DMS53 treated with DMSO at 0.1 percent for 48 hours (cell line): Measurements from ENCODE around the gene DTNBP1.

Experiments
- DNase-seq: peaks from one replicate; lab custom pipeline; 2025; ENCODE audit not compliant: unreplicated experiment; lab: John Stamatoyannopoulos, UW

The DTNBP1 gene, protein sequence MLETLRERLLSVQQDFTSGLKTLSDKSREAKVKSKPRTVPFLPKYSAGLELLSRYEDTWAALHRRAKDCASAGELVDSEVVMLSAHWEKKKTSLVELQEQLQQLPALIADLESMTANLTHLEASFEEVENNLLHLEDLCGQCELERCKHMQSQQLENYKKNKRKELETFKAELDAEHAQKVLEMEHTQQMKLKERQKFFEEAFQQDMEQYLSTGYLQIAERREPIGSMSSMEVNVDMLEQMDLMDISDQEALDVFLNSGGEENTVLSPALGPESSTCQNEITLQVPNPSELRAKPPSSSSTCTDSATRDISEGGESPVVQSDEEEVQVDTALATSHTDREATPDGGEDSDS

DNA sequence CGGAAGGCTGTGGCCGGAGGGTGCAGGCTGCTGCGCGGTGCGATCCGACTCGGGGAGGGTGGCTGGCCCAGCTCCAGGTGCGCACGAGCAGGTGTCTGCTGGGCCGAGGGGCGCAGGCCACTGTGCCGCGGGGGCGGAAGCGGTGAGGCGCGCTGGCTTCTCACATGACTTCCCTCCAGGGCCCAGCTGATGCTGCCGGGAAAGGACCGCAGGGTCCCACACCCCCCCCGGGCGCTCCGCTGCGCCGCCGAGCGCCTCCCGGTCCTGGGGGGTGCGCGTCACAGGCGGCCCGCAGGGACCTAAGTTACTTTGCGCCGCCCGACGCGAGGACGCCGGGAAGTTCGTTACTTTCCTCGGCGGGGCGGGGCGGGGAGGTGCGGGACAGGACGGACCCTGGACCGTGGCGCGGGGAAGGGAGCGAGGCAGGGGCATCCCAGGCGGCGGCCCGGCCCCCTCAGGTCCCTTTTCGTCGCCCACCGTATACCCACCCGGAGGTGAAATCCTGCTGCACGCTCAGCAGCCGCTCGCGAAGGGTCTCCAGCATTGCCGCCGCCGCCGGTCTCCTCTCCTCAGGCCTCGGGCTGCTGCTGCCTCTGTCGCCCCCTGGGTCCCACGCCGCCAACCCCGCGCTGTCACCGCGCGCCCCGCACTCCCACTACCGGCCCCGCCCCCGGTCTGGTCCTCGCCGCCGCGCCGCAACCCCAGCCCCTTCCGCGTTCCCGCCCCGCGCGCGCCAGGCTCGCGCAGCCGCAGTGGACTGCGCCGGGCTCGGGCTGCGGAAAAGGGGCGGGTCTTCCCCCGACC lies at the start of gene DTNBP1:
Gene DTNBP1 (minus strand): TSS at position 703 of the 804 bp plus-strand sequence. CDS start 159 bp downstream, at position 544.
- peak; percentile 74 for DNase-seq

DNA sequence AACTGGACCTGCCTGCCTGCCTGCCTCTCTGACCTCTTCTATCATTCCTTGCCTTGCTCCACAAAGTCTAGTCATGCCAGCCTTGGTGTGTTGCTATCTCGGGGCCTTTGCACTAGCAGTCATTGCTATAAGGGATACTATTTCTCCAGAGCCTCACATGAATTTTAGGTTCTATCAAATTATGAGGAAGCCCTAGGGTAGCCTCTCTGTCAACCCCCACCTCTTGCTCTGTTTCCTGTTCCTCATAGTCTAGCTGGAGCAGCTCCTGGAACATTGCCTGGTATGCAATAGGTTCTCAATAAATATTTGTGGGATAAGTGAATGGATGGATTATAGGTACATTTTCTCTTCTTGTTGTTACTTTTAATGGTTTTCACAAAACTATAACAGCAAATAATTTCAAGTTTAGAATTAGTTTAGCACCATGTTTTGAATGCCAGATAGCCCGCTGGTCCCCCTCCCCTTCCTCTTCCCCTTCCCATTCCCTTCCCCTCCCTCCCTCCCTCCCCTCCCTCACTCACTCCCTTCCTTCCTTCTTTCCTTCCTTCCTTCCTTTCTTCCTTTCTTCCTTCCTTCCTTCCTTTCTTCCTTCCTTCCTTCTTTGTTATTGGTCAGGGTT lies 46.9 kb upstream of the DTNBP1 start:
- DNase-seq = no peak

DNA sequence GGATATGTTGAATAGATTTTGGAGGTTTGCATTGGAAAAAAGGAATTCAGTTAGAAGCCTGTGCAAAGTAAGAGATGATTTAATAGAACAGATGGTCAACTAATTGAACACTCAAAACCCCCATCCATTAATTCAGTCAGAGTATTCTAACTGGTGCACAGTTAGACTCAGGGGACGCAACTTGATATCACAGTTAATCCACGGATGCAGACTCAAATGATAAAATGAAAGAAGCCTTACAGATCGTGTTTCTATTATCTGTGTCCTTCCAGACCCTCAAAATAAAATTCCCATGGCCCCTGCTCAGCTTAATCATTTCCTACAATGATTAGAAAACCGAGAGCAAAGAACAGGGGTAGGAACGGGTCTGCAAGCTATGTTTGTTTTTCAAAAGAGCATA lies 45.4 kb upstream of the DTNBP1 start:
- DNase-seq = no peak

DNA sequence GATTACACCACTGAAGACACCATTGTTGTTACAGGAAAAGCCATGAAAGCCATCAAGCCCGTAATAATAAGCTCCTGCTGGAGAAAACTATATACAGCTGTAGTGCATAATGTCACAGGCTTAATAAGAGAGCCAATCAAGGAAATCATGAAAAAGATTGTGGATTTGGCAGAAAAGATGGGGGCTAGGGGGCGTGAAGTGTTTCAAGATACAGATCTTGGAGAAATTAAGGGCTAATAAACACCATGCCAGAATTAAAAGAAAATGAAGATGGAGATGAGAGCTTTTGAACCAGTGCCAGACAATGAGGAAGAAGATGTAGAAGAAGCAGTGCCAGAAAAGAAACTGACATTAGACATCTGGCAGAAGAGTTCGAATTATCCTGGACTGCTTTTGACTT lies 43.2 kb upstream of the DTNBP1 start:
- no peak for DNase-seq

DNA sequence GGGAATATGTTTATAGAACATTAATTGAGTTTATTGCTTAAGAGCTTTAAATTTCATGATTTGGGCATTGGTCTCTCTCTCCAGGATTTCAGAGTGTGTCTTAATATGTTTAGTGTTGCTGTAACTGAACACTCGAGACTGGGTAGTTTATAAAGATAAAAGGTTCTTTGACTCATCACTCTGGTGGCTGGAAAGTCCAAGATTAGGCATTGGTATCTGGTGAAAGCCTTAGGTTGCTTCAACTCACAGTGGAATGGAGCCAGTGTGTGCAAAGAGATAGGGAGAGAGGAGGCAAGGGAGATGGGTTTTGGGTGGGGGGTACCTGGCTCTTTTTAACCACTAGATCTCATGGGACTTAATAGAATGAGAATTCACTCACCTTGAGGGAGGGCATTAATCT lies 35.6 kb upstream of the DTNBP1 start:
- DNase-seq = no peak

DNA sequence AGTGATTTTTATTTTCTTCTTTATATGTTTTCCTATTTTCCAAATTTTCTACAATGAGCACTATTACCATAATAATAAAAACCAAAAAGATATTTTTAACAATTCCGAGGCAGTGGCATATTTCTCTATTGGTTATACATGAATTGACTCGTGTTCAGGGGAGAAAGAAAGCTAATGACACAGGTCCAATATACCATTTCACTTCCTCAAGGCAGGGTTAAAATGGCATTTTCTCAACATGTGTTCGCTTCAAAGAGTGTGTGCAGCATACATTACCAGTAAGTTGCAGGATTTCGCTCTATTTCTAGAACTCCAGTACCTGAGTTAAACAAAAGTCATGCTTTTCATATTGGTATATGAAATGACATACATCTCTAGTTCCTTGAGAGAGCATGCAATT lies 35.1 kb upstream of the DTNBP1 start:
- DNase-seq = no peak

DNA sequence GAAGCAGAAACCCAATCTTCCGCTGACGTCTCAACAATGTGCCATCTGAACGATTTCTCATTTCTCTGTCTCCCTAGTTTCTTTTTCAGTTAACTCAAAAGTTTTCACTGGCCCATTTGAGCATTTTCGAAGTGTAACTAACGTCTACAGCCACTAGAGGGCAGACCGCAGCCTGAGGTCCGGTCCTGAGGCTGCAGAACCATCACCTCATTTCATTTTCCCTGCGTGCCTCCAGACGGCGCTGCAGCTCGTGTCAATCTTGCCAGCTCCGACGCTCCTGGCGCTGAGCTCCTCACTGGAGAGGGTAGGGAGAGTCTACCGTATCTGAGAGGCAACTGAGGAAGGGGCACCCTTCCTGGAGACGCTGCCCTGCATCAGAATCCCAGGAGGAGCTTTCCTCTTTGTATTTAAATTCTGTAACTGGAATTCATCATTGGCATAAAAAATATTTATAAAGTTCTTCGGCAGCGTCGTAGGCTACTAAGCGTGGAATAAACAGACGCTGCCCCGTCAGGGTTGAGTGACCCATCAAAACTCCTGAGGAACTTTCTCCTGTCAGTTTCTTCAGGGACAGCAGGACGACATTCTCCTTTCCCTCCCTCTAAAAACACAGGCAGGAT lies 28.5 kb upstream of the DTNBP1 start:
- DNase-seq = peak; percentile 82

DNA sequence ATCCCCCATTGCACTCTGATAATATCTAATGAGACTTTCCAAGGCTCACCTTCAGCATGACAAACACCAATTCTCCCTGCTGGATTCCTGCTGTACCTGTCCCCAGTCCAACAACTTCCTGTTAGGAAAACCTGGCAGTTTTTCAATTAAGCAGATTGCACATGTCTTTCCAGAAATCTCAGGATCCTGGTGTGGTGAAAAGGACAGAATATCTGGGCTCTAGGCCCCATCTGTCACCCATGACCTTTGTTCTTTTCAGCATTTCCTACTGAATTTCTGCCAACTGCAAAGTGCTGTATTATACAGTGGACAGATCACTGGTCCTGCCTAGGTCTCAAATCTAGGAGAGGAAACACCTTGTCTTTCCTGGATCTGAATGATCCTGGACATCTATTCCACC lies 27.7 kb upstream of the DTNBP1 start:
- no peak for DNase-seq

DNA sequence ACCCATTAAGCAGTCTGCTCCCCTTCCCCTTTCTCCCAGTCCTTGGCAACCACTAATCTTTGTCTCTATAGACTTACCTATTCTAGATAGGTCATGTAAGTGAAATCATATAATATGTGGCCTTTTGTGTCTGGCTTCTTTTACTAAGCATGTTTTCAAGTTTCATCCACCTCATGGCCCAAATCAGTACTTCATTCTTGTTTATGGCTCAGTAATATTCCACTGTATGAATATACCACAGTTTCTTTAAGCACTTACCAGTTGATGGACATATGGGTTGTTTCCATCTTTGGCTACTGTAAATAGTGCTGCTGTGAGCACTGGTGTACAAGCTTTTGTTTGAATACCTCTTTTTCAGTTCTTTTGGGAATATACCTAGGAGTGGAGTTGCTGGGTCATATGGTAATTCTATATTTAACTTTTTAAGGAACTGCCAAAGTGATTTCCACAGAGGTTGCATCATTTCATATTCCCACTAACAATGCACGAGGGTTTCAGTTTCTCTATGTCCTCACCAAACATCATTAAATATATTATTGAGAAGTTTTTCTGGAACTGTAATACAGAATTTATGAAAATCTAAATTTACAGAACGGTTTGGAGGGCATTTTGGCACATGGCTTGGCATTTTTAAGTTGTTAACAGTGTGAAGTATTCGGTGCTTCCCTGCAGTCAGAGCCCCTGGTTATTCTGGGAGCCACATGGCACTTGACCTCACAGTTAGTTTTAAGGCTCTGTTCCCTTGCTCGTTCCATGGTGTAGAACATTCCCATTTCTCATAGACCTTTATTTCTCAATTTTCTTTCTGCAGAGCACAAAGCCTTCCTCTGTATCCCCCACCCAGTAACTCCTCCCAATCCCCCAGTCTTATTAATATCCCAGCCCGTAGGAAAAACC lies 27.0 kb upstream of the DTNBP1 start:
- DNase-seq = no peak

DNA sequence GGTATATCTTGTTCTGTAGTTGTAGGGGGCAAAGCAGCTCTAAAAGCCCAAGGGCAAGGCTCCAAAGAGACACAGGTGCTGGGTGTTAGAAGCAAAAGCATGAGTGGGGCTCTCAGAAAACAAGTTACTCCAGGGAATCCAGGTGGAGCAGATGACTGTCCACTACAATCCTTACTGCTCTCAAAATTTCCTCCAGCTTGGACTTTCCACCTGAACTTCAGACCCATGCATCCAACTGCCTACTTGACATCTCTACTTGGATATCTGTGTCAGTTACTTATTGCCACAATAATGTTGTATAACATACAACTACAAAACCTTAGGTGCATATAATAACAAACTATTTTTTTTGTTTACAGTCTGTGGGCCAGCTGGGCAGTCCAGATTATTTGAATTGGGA lies 22.8 kb upstream of the DTNBP1 start:
- DNase-seq = no peak

DNA sequence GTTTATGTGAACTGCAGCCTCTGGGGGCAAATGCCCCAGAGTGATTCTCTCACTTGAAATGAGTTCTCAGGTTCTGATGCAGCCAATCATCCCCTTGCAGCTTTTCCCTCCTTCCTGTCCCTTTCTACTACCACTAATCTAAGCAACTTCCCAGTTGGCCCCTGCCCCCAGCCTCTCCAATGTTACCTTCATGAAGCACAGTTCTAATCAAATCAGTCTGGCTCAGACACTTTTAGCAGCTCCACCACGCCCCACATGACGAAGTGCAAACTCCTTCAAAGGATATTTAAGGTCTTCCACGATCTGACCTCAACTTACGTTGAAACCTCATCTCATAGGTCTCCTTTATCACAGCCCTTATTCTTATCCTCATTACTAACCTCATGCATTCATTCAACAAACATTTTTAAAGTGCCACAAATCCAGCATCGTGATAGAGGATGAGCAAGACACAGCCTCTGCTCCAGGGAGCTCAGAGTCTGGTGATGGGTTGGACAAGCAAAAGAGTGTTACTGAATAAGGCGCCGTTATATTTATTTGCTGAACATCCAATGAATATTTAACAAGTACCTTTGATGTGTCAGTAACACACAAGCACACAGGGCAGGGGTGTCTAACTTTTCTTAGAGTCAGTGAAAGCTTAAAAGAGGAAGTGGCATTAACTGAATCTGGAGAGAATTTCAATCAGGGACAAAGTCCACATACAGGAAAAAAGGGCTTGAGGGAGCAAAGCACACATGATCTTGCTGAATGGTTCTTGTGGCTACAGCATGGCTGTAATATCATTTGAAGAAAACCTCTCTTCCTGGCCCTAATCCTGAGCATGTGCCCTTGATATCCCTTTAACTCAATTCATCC lies 20.4 kb upstream of the DTNBP1 start:
- peak; percentile 23 for DNase-seq

DNA sequence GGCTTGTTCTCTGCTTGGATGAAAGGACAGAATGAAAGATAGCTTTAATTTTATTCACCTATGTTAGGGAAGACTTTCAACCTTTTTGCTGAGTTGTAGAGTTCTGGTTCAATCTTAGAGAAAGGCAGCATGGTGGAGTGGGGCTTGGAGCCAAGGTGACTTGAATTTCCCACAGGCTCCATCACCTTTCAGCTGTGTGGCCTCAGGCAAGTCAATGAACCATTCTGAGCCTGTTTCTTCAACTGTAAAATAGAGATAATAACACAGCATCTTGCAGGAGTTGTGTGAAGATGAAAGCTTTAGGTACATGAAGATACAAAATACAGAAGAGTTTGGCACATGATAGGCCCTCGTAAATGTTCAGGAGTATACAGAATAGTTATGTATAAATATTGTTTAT lies 19.1 kb upstream of the DTNBP1 start:
- DNase-seq = no peak

DNA sequence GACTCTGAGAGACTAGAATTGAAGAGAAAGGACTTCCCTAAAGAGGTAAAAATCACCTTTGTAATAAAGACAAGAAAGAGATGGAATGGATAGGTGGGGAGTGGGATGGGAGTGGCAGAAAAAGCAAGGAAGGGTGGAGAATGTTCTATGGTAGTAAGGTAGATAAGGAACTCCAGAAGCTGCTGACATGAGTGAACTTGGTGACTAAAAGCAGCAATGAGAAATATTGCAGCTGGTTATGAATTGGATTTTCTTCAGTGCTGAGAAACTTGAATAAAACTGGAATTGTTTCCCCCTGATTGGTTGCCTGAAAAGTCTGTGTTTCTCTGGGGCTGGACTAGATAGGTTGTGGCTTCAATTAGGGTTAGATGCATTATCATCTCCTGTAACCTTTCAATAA lies 15.7 kb upstream of the DTNBP1 start:
- DNase-seq = no peak

DNA sequence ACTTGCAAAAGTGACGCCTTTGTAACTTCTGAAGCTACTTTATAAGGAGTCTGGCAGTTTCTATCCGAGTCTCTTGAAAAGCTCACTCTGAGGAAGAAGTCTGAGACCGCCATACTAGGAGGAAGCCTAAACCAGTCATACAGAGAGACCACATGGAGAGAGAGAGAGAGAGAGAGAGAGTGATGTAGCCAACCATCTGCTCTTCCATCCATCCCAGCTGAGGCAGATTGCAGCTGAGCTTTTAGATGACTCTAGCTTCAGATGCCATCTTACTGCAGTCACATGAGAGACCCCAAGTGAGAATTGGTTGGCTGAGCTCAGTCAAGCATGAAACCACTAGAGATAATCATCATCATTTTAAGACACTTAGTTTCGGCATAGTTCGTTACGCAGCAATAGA lies 15.0 kb upstream of the DTNBP1 start:
- DNase-seq = no peak

DNA sequence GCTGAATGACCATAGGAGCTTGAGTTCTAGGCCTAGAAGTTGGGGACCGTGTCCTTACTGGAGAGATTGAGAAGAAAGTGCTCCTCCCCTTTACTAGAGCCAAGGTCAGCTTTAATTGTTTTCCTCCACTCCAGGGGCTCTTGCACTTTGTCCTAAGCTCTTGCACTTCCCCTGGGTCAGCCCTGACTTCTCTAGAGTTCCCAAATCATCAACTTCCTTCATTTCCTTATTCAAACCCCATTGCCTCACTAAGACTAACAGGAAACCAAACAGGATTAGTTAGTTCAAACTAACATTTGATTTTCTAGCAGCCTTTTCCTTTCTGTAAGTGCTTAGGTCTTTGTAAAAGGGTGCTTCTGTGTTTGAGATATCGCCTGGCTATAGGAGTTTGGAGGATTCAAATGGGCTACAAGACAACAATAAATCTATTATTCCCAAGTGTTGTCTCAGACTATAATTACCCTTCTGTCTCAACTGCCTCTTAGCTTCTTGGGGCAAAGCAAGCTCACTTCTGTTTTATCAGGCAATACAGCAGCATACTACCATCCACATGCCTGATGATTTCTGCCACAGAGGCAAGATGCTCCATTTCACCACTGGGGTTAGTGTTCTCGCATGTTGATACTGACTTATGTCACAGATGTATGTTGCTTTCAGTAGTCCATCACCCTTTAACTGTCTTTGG lies 12.8 kb upstream of the DTNBP1 start:
- no peak for DNase-seq

DNA sequence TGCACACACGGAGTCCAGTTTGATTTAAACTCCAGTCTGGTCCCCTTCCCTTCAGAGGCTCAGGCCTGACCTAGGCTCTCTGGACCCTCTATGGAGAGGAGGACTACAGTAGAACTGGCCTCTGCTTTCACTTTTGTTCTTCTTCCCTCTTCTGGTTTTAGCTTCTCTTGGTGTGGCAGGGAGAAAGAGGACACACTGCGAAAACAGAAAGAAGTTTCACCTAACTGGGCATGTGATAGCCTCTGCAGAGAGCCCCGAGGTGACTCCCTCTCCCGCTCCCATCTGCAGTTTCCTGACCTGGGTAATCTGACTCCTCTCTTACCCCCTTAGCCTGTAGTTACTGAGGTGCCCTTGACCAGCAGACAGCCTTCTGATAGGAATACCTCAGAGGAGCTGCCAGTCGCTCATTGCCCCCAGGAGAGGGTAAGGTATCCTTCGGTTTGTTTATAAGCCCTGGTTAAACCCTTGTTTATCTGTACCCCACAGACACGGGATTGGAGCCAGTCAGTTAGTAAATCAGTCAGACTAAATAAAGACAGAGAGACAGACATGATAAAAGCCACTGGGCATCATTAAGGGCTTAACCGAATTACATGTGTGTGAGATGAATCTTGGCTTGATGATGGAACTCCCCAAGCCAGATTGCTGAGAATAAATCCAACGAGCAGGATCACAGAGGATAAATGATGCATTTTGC lies 12.0 kb upstream of the DTNBP1 start:
- no peak for DNase-seq

DNA sequence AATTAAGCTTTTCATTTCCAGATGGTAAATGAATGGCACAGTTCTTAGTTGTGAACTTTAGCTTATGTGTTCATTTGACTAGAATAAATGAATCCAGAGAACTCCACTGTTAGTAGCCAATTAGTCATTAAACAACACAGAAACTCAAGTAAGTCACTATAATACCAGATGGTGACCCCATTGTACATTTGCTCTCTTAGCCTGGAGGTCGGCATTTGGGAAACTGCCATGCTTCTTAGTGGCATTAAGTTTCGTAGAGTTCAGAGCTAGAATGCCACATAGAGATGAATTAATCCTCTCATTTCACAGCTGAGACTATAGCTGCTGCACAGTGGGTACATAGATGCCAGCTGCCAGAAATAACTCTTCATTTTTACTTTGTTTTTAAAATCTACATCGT lies 10.8 kb upstream of the DTNBP1 start:
- no peak for DNase-seq

DNA sequence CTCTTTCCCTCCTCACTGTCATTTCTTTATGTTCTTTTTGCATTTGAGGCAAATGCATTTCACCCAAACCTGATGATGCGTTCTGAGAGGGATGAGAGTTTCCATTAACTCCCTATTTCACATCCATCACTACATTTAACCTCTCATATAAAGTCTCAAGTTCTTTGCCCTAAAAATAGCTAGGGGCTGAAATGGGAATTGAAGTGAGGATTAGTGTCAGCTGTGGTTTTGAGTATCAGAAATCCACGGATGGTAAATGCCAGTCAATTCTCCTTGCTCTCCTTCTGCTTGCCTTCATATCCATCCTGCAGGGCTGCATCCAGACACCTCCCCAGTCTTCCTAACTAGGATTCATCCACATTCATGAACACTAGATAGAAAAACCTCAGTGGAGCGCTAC lies 10.0 kb upstream of the DTNBP1 start:
- DNase-seq = no peak

DNA sequence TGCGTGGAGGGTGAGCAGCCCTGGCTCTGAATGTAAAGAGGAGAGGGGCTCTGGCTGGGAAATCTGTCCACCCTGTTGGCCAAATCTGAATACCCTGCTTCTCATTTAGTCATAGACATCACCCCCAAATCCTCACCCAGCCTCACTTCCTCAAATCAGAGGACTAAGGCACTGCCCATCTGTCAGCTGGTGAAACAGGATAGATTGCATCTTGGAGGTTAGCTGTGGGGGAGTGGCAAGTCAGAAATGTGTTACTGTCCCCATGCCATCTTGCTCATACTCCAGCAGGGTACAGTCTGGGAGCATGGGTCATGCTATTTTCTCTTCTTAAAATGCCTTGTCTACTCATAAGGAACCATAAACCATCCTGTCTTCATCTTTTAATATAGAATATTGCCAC lies 9.5 kb upstream of the DTNBP1 start:
- no peak for DNase-seq
